ENCODE results near the gene LGR4.
"Not testable (repeated sequence)": the region's sequence is repeated elsewhere in the genome, so short reads cannot be mapped to it uniquely, and the experiment has no call there.

The LGR4 gene

DNA sequence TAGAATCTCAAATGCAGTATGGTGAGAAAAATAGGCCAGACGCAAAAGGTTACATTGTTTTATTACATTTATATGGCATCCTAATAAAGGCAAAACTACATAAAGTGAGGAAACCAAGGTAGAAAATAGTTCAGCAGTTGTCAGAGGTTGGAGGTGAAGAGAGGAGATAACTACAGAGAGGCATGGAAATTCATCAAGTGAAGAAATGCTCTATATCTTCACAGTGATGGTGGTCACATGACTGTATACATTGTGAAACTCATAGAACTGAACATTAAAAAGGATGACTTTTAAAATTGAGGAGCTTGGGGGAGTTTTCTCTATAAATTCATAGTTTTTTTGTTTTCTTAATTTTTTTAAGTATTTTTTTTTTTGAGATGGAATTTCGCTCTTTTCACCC, 14.4 kb downstream of the LGR4 start:
- FAIRE-seq, result no peak

DNA sequence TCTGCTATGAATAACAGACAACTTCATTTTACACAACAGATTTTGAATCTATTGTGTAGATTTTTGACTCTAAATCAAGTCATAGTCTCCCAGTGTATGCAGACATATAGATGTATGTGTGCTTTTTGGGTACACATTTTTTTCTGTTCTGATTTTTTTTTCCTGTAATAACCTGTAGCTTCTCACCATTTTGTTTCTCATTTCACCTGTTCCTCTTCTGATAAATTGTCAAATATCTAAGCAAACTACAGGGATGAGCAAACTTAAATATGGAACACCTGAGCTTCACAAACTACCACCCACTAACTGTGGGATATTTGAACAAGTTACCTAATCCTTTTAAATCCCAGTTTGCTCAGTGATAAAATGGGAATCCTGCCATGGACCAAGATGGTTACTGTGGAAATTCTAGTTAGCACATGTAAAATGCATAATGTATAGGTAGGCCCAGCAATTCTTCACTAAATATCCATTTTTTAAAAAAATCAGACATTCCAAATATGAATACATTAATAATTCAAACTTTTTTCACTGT, 15.7 kb downstream of the LGR4 start:
- no peak for FAIRE-seq

DNA sequence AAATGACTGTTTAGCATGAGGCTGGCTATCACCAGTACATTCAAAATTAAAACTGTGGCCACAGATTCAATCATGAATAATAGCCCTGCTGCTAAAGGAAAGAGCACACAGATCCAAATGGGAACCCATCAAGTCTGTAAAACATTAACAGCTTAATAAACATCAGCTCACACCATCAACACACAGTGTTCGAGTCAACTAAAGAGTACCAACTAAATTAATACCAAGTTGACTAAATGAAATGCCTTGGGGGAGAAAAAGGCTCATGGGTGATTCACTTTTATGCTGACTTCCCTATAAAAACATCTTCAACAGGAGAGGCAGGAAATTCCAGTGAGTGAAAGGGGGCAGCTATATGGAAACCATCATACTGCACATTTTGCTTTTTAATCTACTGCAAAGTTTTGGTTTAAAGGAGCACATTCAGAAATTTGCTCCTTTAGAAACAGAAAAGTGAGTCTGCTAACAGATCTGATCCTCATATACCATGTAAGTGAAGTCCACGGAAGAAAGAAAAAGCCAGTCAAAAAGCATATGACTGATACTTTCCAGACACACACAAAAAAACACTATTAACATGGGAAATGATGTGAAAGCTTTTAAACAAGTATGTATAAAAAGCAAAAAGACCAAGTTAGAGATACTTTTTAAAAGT, 16.3 kb downstream of the LGR4 start:
- no peak for FAIRE-seq

DNA sequence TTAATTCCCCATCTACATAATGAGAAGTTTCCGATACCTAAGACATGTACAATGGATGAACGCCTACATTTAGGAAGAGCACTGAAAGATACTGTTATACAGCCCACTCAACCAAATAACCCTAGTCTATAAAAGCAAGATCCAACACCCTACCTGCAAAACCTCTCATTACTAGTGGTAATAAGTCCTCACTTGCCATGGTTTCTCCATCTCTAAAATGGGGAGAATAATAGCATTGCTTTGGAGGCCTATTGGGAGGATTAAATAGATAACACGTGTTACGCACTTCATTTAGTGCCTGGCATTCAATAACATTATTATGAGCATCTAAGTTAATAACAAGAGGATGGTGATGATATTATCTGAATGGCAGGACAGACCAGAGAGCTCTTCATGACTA, 16.9 kb downstream of the LGR4 start:
- FAIRE-seq, result no peak

DNA sequence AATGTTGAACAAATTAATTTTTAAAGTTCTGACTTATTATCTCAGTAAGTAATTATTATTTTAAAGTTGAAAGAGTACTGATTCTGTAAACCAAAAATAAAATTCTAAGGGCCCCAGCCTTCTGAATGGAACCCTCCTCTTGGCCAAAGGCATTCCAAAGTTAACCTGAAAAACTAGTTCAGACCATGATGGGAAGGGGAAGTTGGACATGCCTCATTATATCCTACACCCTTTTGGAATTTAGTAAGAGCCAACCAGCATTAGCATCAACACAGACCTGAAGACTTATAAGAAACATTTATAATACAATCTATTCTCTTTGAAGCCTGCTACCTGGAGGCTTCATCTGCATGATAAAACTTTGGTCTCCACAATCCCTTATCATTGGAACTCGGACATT, 18.9 kb downstream of the LGR4 start:
- FAIRE-seq, result no peak

DNA sequence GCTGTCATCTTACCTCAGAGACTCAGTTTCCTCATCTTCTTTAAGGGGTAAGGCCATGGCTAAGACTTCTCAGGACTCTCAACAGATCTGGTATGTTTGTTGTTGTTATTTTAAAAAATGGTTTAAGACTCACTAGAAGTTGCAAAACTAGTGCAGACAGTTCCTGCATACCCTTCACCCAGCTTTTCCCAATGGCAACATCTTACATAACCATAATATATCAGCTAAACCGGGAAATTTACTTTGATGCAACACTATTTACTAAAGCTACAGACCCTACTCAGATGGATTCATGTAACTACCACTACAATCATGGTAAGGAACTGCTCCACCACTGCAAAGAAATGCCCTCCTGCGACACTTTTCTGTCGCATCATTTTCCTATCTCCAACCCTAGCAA, 20.4 kb downstream of the LGR4 start:
- no peak for FAIRE-seq

DNA sequence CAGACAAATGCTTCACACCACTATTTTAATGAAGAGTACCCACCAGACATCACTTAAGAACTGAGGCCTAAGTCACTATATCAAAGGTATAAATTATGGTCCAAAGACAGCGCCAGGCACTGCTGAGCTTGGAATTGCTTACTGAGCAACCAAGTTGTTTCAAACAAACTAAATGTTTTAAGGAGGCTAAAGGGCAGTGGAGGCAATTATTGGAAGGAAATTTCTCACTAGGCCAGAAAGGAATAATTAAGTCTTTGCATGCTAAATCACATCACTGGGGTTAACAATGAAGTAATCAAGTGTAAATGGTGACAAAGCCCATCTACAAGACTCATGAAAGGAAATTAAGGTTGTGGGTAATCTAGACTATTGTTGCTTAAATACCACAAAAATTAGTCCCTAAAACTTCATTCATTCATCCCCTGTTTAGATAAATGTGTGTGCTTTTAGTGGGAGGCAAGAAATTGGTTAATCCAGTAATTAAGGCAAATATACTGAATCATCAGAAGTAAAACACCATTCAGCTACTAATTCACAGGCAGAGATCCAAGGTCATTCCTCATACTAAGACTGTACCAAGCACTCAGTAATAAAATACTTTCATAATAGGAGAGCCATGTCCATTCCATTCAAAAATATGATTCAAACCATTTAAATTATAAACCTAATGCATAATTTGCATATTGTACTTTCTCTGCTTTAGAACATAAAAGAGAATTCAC, 21.2 kb downstream of the LGR4 start:
- no peak for FAIRE-seq

DNA sequence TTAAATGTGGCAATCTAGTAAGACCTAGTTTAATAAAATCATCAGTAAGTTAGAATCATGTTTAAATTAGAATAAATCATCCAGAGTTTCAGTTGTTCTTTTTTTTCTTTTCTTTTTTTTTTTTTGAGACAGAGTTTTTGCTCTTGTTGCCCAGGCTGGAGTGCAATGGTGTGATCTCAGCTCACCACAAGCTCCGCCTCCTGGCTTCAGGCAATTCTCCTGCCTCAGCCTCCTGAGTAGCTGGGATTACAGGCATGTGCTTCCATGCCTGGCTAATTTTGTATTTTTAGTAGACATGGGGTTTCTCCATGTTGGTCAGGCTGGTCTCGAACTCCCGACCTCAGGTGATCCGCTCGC, 24.4 kb downstream of the LGR4 start:
- not testable (repeated sequence) for FAIRE-seq

DNA sequence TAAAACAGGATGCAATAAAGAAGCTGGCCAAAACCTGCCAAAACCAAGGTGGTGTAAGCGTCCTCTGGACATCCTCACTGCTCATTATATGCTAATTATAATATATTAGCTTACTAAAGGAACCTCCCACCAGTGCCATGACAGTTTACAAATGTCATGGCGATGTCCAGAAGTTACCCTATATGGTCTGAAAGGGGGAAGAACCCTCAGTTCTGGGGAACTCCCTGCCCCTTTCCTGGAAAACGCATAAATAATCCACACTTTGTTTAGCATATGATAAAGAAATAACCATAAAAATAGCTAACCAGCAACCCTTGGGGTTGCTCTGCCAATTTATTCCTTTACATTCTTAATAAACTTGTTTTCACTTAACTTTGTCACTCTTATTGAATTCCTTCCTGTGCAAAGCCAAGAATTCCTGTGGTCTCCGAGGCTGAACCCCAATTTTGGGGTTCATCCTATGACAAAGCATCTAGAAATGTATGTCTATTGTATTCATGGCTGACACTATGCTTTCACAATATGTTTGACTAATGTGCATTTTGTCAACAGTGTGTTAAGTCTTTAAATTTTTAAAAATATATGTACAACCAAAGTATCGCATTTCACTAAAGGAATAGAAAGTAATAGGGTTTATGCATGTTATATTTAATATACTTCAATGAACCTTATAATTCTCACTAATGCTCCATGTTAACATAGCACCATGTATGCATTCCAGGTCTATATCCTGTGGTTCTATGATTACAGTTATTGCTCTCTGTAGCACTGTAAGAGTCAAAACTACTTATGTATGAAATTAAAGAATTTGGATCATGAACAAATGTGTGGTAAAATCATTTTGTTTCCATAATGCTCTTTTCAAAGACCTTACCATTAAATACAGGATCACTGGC, 25.1 kb downstream of the LGR4 start:
- no peak for FAIRE-seq

DNA sequence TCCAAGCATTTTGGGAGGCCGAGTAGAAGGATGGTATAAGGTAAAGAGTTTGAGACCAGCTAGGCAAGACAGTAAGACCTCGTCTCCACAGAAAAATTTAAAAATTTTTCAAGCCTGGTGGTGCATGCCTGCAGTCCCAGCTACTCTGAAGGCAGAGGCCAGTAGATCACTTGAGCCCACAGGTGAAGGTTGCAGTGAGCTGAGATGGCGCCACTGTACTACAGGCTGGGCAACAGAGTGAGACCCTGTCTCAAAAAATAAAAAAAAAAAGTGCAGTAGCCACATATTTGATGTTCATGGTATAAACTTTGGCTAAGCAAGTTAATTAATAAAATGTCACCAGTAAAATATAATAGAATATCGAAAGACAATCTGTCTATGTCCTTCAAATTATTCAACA, 27.0 kb downstream of the LGR4 start:
- FAIRE-seq, result no peak

DNA sequence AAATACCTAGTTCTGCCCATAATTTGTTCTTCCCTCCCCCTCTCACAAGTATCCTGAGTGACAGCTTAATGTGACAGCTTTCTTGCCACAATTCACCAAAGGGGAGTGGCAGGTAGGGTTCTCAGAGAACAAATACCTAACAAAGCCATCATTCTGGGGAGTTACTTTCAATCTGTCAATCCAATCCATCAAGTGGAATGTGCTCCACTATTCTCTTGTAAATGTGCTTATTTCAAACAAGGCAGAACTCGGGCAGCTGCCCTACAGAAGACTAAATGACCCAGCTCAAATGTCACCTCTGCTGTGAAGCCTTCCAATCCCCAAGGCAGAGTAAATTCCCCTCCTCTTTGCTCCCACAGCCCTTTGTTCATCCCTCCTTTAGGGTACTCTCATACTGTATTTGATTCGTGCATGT, 27.8 kb downstream of the LGR4 start:
- FAIRE-seq, result no peak

DNA sequence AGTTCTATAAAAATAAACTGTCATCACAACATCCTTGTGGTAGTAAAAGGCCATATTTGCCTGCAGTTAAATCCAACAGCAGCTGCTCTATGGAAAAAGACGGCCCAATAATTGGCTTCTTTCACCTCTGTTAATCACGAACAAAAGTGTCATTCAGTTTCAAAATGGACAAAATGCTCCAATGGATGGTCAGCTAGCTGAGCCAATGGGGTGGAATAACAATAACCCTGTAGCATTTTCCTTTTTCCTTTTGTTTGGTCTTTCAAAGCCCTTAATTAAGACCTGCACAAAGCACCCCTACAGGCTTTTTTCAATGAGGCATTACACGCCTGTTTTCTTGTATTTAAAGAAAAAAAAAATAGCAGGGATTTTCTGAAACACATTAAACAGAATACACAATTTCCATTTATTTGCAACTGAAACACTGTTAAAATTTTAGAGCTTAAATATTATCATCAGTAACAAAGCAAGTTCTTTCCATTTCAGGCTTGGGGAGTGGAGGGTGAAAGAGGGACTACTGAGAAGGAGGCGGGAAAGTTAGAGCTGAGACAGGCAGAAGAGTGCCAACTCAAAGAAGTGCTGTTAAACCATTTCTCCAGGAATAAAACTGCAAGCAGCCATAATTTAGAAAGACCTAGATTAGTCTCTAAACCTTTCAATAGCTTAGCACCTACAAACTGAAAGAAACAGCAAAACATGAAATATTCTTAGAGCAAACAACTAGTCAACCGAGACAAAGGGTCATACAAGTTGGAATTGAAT, 28.7 kb downstream of the LGR4 start:
- no peak for FAIRE-seq

DNA sequence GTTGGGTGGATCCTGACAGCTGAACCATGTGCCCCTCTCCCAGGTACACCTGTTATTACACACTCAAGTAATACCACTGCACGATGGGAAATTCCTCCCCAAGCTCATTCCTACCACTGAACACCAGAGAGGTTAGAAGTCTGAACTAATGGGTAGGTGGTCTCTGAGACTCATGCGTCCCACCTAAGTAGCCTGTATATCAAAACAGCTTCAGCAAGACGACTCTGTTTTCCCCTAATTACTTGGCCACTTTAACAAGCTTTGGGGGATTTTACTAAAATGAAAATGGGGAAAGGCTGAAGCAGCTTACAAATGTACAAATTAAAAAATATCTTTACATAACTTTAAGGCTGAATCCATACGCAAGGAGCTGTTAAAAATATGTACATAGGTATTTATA, 29.4 kb downstream of the LGR4 start:
- FAIRE-seq, result no peak

DNA sequence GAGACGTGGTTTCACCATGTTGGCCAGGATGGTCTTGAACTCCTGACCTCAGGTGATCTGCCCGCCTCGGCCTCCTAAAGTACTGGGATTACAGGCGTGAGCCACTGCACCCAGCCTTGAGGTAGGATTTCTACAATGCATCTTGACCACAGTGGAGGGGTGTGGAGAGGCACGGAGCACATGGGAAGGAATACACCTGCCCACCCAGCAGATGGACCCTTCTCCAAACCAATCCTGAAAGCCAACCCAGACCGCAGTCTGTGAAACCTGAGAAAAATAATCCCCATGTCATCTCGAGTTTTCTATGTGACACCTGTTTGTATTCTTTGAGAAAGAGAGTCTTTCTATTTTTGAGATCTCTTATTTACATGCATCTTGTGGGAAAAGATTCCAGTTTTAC, 32.5 kb downstream of the LGR4 start:
- FAIRE-seq, result no peak

DNA sequence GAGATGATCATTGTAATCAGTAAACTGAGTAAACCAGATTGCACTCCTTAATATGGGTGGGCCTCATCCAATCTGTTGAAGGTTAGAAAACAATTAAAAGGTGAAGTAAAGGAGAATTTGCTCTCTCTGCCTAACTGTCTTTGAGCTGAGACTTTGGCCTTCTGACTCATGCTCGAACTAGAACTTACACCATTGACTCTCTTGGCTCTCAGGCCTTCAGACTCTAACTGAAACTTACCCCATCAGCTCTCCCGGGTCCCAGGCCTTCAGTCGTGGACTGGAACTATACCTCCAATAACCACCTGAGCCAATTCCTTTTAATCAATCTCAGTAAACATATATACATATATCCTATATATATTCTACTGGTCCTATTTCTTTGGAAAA, 34.0 kb downstream of the LGR4 start:
- no peak for FAIRE-seq

DNA sequence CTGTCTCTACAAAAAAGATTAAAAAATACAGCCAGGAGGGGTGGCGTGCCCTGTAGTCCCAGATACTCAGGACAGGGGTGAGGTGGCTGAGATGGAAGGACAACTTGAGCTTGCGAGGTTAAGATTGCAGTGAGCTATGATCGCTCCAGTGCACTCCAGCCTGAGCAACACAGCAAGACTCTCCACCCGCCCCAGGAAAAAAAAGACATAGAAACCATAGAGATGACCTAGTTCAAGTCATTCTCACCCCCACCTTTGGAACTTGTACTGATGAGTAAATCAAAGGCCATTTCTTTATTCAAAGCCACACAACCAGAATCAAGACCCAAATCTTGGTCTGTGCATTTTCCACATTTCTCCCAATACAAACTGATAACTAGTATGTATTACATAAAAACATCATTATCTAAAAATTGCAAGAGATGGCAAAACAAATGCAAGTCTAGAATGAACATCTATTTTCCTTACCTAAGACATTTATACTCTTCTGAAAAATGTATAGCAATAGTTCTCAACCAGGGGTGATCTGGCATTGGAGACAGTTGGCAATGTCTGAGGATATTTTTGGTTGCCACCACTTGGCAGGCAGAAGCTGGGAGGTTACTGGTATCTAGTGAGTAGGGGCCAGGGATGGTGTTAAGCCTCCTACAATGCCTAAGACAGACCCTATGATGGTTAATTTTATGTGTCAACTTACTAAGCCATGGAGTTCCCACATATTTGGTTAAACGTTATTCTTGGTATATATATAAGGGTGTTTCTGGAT, 34.6 kb downstream of the LGR4 start:
- FAIRE-seq, result no peak

DNA sequence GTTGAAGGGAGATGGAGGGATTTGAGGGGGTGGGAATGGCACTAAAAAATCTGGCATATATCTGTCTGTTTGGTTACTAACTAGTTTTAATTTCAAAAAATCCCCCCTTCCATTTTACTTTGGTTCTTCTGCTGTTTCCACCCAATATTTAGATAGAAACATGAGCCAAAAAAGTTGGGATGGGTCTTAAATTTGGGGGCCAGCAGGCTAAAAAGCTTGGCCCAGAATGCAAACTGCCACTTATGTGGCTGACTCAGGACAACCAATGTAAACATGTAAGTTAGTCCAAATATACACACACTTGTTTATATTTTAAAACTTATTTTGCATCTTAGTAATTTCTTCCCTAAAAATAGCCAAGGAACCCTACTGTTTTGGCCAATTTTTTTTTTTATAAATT, 35.7 kb downstream of the LGR4 start:
- no peak for FAIRE-seq

DNA sequence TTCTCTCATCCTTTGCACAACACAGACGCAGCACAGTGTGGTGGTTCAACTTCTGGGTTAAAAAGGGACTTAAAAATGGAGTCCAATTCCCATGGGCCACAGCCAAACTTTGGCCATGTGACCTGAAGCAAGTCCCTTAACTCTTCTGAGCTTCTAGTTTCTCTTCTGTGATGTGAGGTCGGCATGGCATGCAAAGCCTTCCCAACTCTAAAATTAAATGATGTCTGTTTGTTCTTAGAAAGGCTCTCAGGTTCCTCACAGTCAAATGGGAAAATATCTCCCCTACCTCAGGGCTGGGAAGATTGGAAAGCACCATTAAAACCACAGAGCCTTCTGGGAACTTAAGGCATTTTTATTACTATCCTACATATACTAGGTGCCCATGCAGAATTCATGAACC, 38.8 kb downstream of the LGR4 start:
- no peak for FAIRE-seq

DNA sequence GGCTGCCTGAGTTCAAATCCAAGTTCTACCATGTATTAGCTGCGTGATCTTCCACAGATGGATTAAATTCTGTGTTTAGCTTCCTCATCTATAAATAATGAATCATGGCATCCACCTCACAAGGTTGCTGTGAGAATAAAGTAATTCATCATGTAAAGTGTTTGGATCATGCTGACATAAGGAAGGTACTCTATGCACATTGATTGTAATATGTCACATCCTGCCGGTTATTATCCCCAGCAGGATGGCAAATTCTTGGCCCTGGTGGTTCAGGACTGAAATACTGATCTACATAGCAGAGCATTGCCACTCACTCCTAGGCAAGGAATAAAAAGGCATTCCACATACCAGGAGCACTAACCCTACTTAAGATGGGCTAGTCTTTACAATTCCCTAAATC, 40.8 kb downstream of the LGR4 start:
- no peak for FAIRE-seq

DNA sequence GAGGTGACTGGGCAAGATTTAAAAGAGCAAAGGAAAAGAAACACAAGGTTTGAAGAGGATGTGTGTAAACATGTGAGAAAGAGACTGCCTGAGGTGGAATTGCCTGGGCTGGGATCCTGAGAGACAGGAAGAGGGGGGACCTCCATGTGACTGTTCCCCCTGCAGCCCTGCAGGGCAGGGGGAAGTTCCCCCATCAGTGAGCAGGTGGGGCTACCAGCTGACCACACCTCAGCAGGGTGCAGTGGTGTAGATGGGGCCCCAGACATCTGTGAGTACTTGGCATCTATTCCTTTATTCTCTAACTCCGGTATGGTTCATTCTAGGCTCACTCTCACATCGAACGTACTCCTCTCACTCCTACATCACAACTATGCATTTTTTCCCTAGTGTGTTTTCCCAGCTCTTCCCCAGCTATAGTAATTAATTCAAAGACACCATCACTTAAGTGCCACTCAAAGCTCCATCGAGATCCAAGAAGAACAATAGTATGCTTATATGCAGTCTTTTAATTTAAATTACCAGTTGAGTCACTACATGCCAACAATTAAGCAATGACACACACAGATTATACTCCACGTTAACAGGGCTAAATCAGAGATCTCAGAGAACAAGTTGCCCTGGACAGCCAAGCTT, 42.7 kb downstream of the LGR4 start:
- FAIRE-seq, result no peak

DNA sequence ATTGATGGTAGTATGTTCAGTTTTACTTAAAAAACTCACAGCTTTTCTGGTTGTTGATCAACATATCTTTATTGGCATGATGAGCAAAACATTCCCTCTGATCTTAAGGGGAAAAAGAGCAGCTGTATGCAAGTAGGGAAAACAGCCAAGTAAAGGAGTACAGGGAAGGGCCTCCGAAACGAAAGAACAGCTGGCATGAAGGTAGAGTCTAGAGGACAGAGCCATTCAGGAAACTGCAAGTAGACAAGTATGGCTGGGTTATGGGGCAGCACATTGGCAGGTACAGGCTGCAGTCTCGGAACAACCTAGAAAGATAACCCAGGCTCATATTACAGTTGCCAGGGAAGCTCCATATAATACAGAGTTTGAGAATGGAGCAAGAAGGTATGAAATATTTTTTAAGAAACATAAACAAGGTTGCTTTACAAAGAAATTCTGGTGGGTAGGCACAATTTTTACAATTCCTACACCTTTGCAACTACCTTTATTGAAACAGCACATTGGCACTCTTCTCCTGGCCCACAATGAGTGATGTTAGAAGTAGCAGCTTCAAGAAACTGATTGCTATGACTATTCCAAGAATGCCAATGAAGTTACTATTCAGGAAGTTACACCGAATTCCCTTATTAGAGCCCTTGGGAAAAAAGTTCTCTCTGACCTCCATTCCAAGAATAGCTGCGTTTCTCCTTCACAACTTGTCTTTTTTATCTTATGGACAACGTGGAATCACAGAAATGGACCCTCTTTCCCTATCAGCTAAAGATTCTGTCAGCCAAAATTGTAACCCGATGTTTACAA, 45.2 kb downstream of the LGR4 start:
- no peak for FAIRE-seq

All from G401.6 (cell line).